ENCODE data around the gene COQ6. TPM values are rescaled to one million over a fixed set of nuclear protein-coding genes. Genes with fewer than 3 reads are reported as not detected.

Gene COQ6
- total RNA-seq: 43.0 TPM

DNA sequence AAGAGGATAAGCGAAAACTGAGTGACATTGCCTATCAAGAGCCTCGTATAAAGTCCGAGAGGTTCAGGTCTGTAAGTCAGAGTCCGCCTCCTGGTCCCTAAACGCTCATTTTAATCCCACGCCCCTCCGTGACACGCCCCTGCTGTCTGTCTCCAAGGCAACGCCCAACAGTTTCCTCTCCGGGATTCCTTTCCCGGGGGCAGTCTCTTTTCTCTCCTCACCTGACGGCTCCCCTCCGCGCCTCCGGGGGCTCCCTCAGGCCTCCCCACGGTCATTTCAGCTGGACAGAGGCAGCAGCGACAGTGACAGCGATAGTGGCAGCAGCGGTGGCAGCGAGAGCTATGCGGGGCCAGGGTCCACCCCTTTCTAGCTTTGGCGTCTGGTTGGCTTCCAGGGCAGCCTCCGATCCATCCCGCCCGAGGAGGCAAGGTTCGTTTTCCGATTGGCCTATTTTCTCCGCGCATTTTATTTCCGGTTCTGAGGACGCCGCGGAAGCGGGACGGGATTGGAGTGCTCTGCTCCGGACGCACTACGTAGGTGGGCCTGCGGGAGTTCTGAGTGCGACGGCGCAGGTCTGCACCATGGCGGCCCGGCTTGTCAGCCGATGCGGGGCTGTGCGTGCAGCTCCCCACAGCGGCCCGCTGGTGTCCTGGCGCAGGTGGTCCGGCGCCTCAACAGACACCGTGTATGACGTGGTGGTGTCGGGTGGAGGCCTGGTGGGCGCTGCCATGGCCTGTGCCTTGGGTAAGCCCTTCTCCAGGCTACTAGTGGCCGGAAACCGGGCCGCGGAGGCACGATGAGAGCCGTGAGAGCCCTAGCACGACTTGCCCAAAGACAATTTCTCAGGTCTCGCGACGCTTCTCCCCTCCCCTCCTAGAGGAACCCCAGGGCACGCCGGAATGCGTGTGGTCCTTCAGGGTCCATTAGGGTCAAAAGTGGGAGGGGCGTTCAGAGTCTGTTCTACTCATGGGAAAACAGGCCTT, at the start of gene COQ6, which contains the start of gene FAM161B:
TSS of gene COQ6 (plus strand) at position 551 of the 983 bp plus-strand sequence. CDS start at position 582, 31 bp downstream.
TSS of gene FAM161B (minus strand) at position 343 of the 983 bp plus-strand sequence. CDS start at position 275, 68 bp downstream.

Other genes starting within 250 kb of the COQ6 start
- gene PNMA1, start 235.9 kb upstream of the COQ6 start, total RNA-seq: 83.5 TPM
- gene PTGR2, start 98.5 kb upstream of the COQ6 start, total RNA-seq: 22.2 TPM
- 71.2 TPM for gene ZNF410, start 63.4 kb upstream of the COQ6 start, total RNA-seq
- gene FAM161B, start 208 bp upstream of the COQ6 start, total RNA-seq: 16.5 TPM
- gene ENTPD5, start 69.0 kb downstream of the COQ6 start, total RNA-seq: 13.8 TPM
- gene BBOF1, start 69.0 kb downstream of the COQ6 start, total RNA-seq: 15.0 TPM
- 48.3 TPM for gene ALDH6A1, start 134.2 kb downstream of the COQ6 start, total RNA-seq
- gene LIN52, start 134.7 kb downstream of the COQ6 start, total RNA-seq: 19.8 TPM